Subcutaneous adipose tissue (tissue), 4 donors: ENCODE measurements around the gene NFATC1. TPM values are rescaled to one million over a fixed set of nuclear protein-coding genes. Genes with fewer than 3 reads are reported as not detected.

ENCODE experiments used
- CTCF ChIP-seq: fragments of 450-650 bp; IDR thresholded peaks from one replicate; pipeline ENCODE4 v1.5.1; 2016; ENCODE audit warnings: low read depth, mild to moderate bottlenecking, control low read depth, antibody characterized with exemption, moderate library complexity
- total RNA-seq, 4 donors: library from RNA; depleted of rRNA; stranded (reverse); fragments of >200 nt; gene quantifications; one replicate each; pipeline ENCODE4 v1.1.0, GENCODE V29; 2016

Gene NFATC1
- total RNA-seq, 4 donors from 2014 or later: 9.8 to 17.2 (median 11.5) TPM

GRCh38 chr18:79549638-79550000 lies 153.9 kb downstream of the NFATC1 start:
- no peak for TF ChIP-seq CTCF

- TF ChIP-seq CTCF: no peak
Observed at GRCh38 chr18:79552140-79552631, 156.5 kb downstream of the NFATC1 start.

GRCh38 chr18:79552696-79553095 lies 157.0 kb downstream of the NFATC1 start:
- TF ChIP-seq CTCF: no peak

- no peak for TF ChIP-seq CTCF
Observed at GRCh38 chr18:79553154-79553553, 157.4 kb downstream of the NFATC1 start.

GRCh38 chr18:79553696-79554095 lies 158.0 kb downstream of the NFATC1 start:
- TF ChIP-seq CTCF: no peak

GRCh38 chr18:79554321-79554720 lies 158.6 kb downstream of the NFATC1 start:
- no peak for TF ChIP-seq CTCF

GRCh38 chr18:79554945-79555645 lies 159.4 kb downstream of the NFATC1 start:
- no peak for TF ChIP-seq CTCF
